Measurements from ENCODE around the gene TMEM52B. TPM values are rescaled to one million over a fixed set of nuclear protein-coding genes. Genes with fewer than 3 reads are reported as not detected.

The TMEM52B gene
- total RNA-seq: not detected
- polyA plus RNA-seq (2013, experiment 1 of 2): 0.06 TPM
- 0.16 TPM for polyA plus RNA-seq (2013, experiment 2 of 2)
- total RNA-seq: 0 to 0.61 (median 0) reads per million in 172 experiments

- no peaks in the 10 kb centered on the region for H3K9me3 Mint-ChIP-seq
- no peak within 1 kb of the TSS for H3K27ac ChIP-seq (ENCODE audit: low read depth in 1 of 2, low read length in 2 of 2)
- no peak for DNase-seq
- no peak within 1 kb of the TSS for H3K4me3 Mint-ChIP-seq
- no peaks in the 10 kb centered on the region for H3K9me3 ChIP-seq (ENCODE audit: control insufficient read depth in 1 of 2, insufficient read depth in 1 of 2, low read length in 2 of 2)
- CTCF ChIA-PET: no interaction called here
- H3K4me1 ChIP-seq (ENCODE audit: insufficient read depth, low read length): no peaks in the 10 kb centered on the region
- H3K4me1 Mint-ChIP-seq (ENCODE audit: low read depth): no peaks in the 10 kb centered on the region
- no peaks in the 10 kb centered on the region for H3K36me3 ChIP-seq (ENCODE audit: insufficient read depth, low read length)
- peaks cover 43% of the 10 kb centered on the region for H3K27me3 Mint-ChIP-seq
- peaks cover 5 to 8% of the 10 kb centered on the region in 2 experiments for H3K27me3 ChIP-seq (ENCODE audit: control insufficient read depth in 1 of 2, insufficient read depth in 2 of 2, low read length in 2 of 2)
- no peak within 1 kb of the TSS for H3K4me3 ChIP-seq (ENCODE audit: low read length)
- H3K36me3 Mint-ChIP-seq (ENCODE audit: low read depth): no peaks in the 10 kb centered on the region
- intact Hi-C loops (cut with DNase I, micrococcal nuclease): no loop called here
- TF ChIP-seq CTCF (IDR thresholded peaks at IDR 0.05): no peak
- POLR2A ChIA-PET: no interaction called here
- no peak for ATAC-seq (ENCODE audit: poor library complexity)
- no peak within 1 kb of the TSS for H3K27ac Mint-ChIP-seq
Measured at GRCh38 chr12:10178821-10179220, at the start of gene TMEM52B. Gene TMEM52B, plus strand, starts transcription at chr12:10179032. Its CDS starts 543 bp downstream, at chr12:10179575.

- no peaks in the 10 kb centered on the region for H3K9me3 Mint-ChIP-seq
- no peak within 1 kb of the TSS for H3K4me3 Mint-ChIP-seq
- peak in 3 of 14 experiments; percentile 48 to 53 (median 52) for DNase-seq
- no peak for ATAC-seq (ENCODE audit: poor library complexity)
- no peaks in the 10 kb centered on the region for H3K36me3 Mint-ChIP-seq (ENCODE audit: low read depth)
- H3K4me1 Mint-ChIP-seq (ENCODE audit: low read depth): peaks cover 8% of the 10 kb centered on the region
- no peak within 1 kb of the TSS for H3K27ac Mint-ChIP-seq
- no peak for TF ChIP-seq CTCF (IDR thresholded peaks at IDR 0.05)
- intact Hi-C loops (cut with DNase I, micrococcal nuclease): loop anchor here in 1 of 2 experiments (10.0 kb wide), 1 partner anchor 795 kb away; no protein-coding TSS in a partner anchor
- H3K27me3 ChIP-seq (ENCODE audit: control insufficient read depth in 1 of 2, insufficient read depth in 2 of 2, low read length in 2 of 2): no peaks in the 10 kb centered on the region
- POLR2A ChIA-PET: interaction anchor here (0.8 kb wide), 1 partner anchor 316 kb away, joined by 3 read pairs; no protein-coding TSS in a partner anchor
- H3K27ac ChIP-seq (ENCODE audit: low read depth in 1 of 2, low read length in 2 of 2): no peak within 1 kb of the TSS
- H3K36me3 ChIP-seq (ENCODE audit: insufficient read depth, low read length): no peaks in the 10 kb centered on the region
- CTCF ChIA-PET: interaction anchor here (1.1 to 2.5 kb wide), 3 partner anchors 11 to 1436 kb away, joined by 3 to 6 read pairs (median 3); no protein-coding TSS in a partner anchor
- H3K9me3 ChIP-seq (ENCODE audit: control insufficient read depth in 1 of 2, insufficient read depth in 1 of 2, low read length in 2 of 2): no peaks in the 10 kb centered on the region
- no peaks in the 10 kb centered on the region for H3K27me3 Mint-ChIP-seq
- peaks cover 4% of the 10 kb centered on the region for H3K4me1 ChIP-seq (ENCODE audit: insufficient read depth, low read length)
- H3K4me3 ChIP-seq (ENCODE audit: low read length): peak within 1 kb of the TSS; percentile 21
Measured at GRCh38 chr12:10130042-10130441, 48.8 kb upstream of the TMEM52B start, which contains the start of gene CLEC7A. Gene CLEC7A, minus strand, starts transcription at chr12:10130199. Its CDS starts 117 bp downstream, at chr12:10130082.

GRCh38 chr12:10131111-10131690, 47.6 kb upstream of the TMEM52B start:
- POLR2A ChIA-PET: interaction anchor here (0.8 kb wide), 1 partner anchor 317 kb away, joined by 3 read pairs; no protein-coding TSS in a partner anchor
- no peak for TF ChIP-seq CTCF (IDR thresholded peaks at IDR 0.05)
- peaks cover 8% of the 10 kb centered on the region for H3K4me1 Mint-ChIP-seq (ENCODE audit: low read depth)
- intact Hi-C loops (cut with DNase I, micrococcal nuclease): loop anchor here in 1 of 2 experiments (10.0 kb wide), 1 partner anchor 796 kb away; no protein-coding TSS in a partner anchor
- H3K4me1 ChIP-seq (ENCODE audit: insufficient read depth, low read length): peaks cover 4% of the 10 kb centered on the region
- DNase-seq: peak in 1 of 14 experiments; percentile 14
- no peak overlapping the region for H3K27ac Mint-ChIP-seq
- no peaks in the 10 kb centered on the region for H3K36me3 ChIP-seq (ENCODE audit: insufficient read depth, low read length)
- no peak for ATAC-seq (ENCODE audit: poor library complexity)
- H3K36me3 Mint-ChIP-seq (ENCODE audit: low read depth): no peaks in the 10 kb centered on the region
- no peaks in the 10 kb centered on the region for H3K9me3 Mint-ChIP-seq
- CTCF ChIA-PET: interaction anchor here (1.1 to 2.5 kb wide), 3 partner anchors 12 to 1435 kb away, joined by 3 to 6 read pairs (median 3); no protein-coding TSS in a partner anchor
- H3K27me3 ChIP-seq (ENCODE audit: control insufficient read depth in 1 of 2, insufficient read depth in 2 of 2, low read length in 2 of 2): no peaks in the 10 kb centered on the region
- H3K4me3 ChIP-seq (ENCODE audit: low read length): no peak overlapping the region
- no peaks in the 10 kb centered on the region for H3K9me3 ChIP-seq (ENCODE audit: control insufficient read depth in 1 of 2, insufficient read depth in 1 of 2, low read length in 2 of 2)
- H3K27ac ChIP-seq (ENCODE audit: low read depth in 1 of 2, low read length in 2 of 2): no peak overlapping the region
- no peak overlapping the region for H3K4me3 Mint-ChIP-seq
- H3K27me3 Mint-ChIP-seq: no peaks in the 10 kb centered on the region

Measured in CD4-positive, alpha-beta T cell (primary cell).